Mucosa of stomach (tissue), 1 donor: Measurements from ENCODE around the gene CDKAL1.

Experiments used
- H3K27me3 ChIP-seq: one replicate; pipeline ENCODE4 v1.7.0; 2013; ENCODE audit warnings: mild to moderate bottlenecking, low read length; ENCODE audit not compliant: control insufficient read depth, insufficient read depth
- H3K36me3 ChIP-seq: one replicate; pipeline ENCODE4 v1.7.0; 2013; ENCODE audit warnings: low read length; ENCODE audit not compliant: control insufficient read depth, insufficient read depth
- H3K4me1 ChIP-seq: one replicate; pipeline ENCODE4 v1.7.0; 2013; ENCODE audit warnings: mild to moderate bottlenecking, low read length; ENCODE audit not compliant: control insufficient read depth, insufficient read depth
- H3K4me3 ChIP-seq: one replicate; pipeline ENCODE4 v1.7.0; 2013; ENCODE audit warnings: low read length
- H3K9ac ChIP-seq: one replicate; pipeline ENCODE4 v1.7.0; 2013; ENCODE audit warnings: mild to moderate bottlenecking, low read length, moderate library complexity
- H3K9me3 ChIP-seq: one replicate; pipeline ENCODE4 v1.7.0; 2013; ENCODE audit warnings: mild to moderate bottlenecking, low read length, moderate library complexity; ENCODE audit not compliant: control insufficient read depth
- donor health status: Pancreatic carcinoma.

The CDKAL1 gene

GRCh38 chr6:21151530-21151929 is 617.3 kb downstream of the CDKAL1 start:
- no peaks in the 10 kb centered on the region for H3K9me3 ChIP-seq
- no peaks in the 10 kb centered on the region for H3K27me3 ChIP-seq
- no peak overlapping the region for H3K4me3 ChIP-seq
- H3K36me3 ChIP-seq: no peaks in the 10 kb centered on the region
- peaks cover 10% of the 10 kb centered on the region for H3K4me1 ChIP-seq
- no peak overlapping the region for H3K9ac ChIP-seq

- Histone ChIP-seq H3K9ac (no peak overlapping the region), H3K27me3 (no peaks in the 10 kb centered on the region), H3K4me1 (peaks cover 5% of the 10 kb centered on the region), H3K9me3 (no peaks in the 10 kb centered on the region), H3K36me3 (no peaks in the 10 kb centered on the region), H3K4me3 (no peak overlapping the region)
Observed at GRCh38 chr6:21157186-21157929, 623.1 kb downstream of the CDKAL1 start.

GRCh38 chr6:21158149-21158548 is 623.9 kb downstream of the CDKAL1 start:
- no peaks in the 10 kb centered on the region for H3K27me3 ChIP-seq
- H3K9me3 ChIP-seq: no peaks in the 10 kb centered on the region

GRCh38 chr6:21158873-21159272 is 624.6 kb downstream of the CDKAL1 start:
- no peak overlapping the region for H3K9ac ChIP-seq
- no peak overlapping the region for H3K4me3 ChIP-seq
- no peaks in the 10 kb centered on the region for H3K27me3 ChIP-seq
- H3K9me3 ChIP-seq: no peaks in the 10 kb centered on the region
- peaks cover 5% of the 10 kb centered on the region for H3K4me1 ChIP-seq
- H3K36me3 ChIP-seq: no peaks in the 10 kb centered on the region

More at GRCh38 chr6:21158149-21158548, 623.9 kb downstream of the CDKAL1 start:
- no peak overlapping the region for H3K4me3 ChIP-seq
- peaks cover 5% of the 10 kb centered on the region for H3K4me1 ChIP-seq
- no peaks in the 10 kb centered on the region for H3K36me3 ChIP-seq
- no peak overlapping the region for H3K9ac ChIP-seq

- H3K36me3 ChIP-seq: no peaks in the 10 kb centered on the region
- no peak overlapping the region for H3K4me3 ChIP-seq
- H3K9me3 ChIP-seq: no peaks in the 10 kb centered on the region
- H3K9ac ChIP-seq: no peak overlapping the region
- H3K4me1 ChIP-seq: peaks cover 5% of the 10 kb centered on the region
- no peaks in the 10 kb centered on the region for H3K27me3 ChIP-seq
Observed at GRCh38 chr6:21159465-21159864, 625.2 kb downstream of the CDKAL1 start.

GRCh38 chr6:21161707-21162106 is 627.5 kb downstream of the CDKAL1 start:
- peaks cover 5% of the 10 kb centered on the region for H3K4me1 ChIP-seq
- H3K9ac ChIP-seq: no peak overlapping the region
- no peaks in the 10 kb centered on the region for H3K36me3 ChIP-seq
- H3K9me3 ChIP-seq: no peaks in the 10 kb centered on the region
- H3K27me3 ChIP-seq: no peaks in the 10 kb centered on the region
- no peak overlapping the region for H3K4me3 ChIP-seq

GRCh38 chr6:21163110-21163837 is 629.0 kb downstream of the CDKAL1 start:
- no peaks in the 10 kb centered on the region for H3K9me3 ChIP-seq
- H3K36me3 ChIP-seq: no peaks in the 10 kb centered on the region
- H3K27me3 ChIP-seq: no peaks in the 10 kb centered on the region
- no peak overlapping the region for H3K9ac ChIP-seq
- H3K4me1 ChIP-seq: peaks cover 4% of the 10 kb centered on the region
- H3K4me3 ChIP-seq: no peak overlapping the region

GRCh38 chr6:21163838-21164180 is 629.6 kb downstream of the CDKAL1 start:
- H3K4me1 ChIP-seq: no peaks in the 10 kb centered on the region
- no peak overlapping the region for H3K9ac ChIP-seq
- H3K36me3 ChIP-seq: no peaks in the 10 kb centered on the region
- H3K4me3 ChIP-seq: no peak overlapping the region
- no peaks in the 10 kb centered on the region for H3K27me3 ChIP-seq
- H3K9me3 ChIP-seq: no peaks in the 10 kb centered on the region

- Histone ChIP-seq H3K27me3 (no peaks in the 10 kb centered on the region), H3K9me3 (no peaks in the 10 kb centered on the region), H3K9ac (no peak overlapping the region), H3K4me1 (no peaks in the 10 kb centered on the region), H3K4me3 (no peak overlapping the region), H3K36me3 (no peaks in the 10 kb centered on the region)
Observed at GRCh38 chr6:21164768-21165326, 630.6 kb downstream of the CDKAL1 start.

GRCh38 chr6:21166754-21167153 is 632.5 kb downstream of the CDKAL1 start:
- Histone ChIP-seq H3K4me1 (no peaks in the 10 kb centered on the region), H3K4me3 (no peak overlapping the region), H3K27me3 (no peaks in the 10 kb centered on the region), H3K9ac (no peak overlapping the region), H3K36me3 (no peaks in the 10 kb centered on the region), H3K9me3 (no peaks in the 10 kb centered on the region)

GRCh38 chr6:21167790-21168189 is 633.5 kb downstream of the CDKAL1 start:
- Histone ChIP-seq H3K9ac (no peak overlapping the region), H3K36me3 (no peaks in the 10 kb centered on the region), H3K27me3 (no peaks in the 10 kb centered on the region), H3K9me3 (no peaks in the 10 kb centered on the region), H3K4me1 (no peaks in the 10 kb centered on the region), H3K4me3 (no peak overlapping the region)

- H3K36me3 ChIP-seq: no peaks in the 10 kb centered on the region
- no peaks in the 10 kb centered on the region for H3K4me1 ChIP-seq
- H3K9me3 ChIP-seq: no peaks in the 10 kb centered on the region
- H3K4me3 ChIP-seq: no peak overlapping the region
- no peaks in the 10 kb centered on the region for H3K27me3 ChIP-seq
- no peak overlapping the region for H3K9ac ChIP-seq
Observed at GRCh38 chr6:21171801-21172200, 637.5 kb downstream of the CDKAL1 start.
